ENCODE results near the gene KIZ.

GRCh38 chr20:21159658-21160380 lies 33.9 kb downstream of the KIZ start:
- TF ChIP-seq POLR2A (IDR thresholded peaks at IDR 0.05; ENCODE audit: low read length): no peak
- no peak for TF ChIP-seq GATA1 (IDR thresholded peaks at IDR 0.05; ENCODE audit: low read depth, low read length)
